ENCODE data around the gene HOXA5. TPM values are rescaled to one million over a fixed set of nuclear protein-coding genes. Genes with fewer than 3 reads are reported as not detected.
A peak's percentile ranks its signal among the peaks of the same experiment; 100 is the strongest.

HOXA5 gene
- total and polyA plus RNA-seq, 2 donors (not counting 3 experiments of a cell fraction or from before 2014, with no cell fraction given) = 18.6 to 18.8 TPM

DNA sequence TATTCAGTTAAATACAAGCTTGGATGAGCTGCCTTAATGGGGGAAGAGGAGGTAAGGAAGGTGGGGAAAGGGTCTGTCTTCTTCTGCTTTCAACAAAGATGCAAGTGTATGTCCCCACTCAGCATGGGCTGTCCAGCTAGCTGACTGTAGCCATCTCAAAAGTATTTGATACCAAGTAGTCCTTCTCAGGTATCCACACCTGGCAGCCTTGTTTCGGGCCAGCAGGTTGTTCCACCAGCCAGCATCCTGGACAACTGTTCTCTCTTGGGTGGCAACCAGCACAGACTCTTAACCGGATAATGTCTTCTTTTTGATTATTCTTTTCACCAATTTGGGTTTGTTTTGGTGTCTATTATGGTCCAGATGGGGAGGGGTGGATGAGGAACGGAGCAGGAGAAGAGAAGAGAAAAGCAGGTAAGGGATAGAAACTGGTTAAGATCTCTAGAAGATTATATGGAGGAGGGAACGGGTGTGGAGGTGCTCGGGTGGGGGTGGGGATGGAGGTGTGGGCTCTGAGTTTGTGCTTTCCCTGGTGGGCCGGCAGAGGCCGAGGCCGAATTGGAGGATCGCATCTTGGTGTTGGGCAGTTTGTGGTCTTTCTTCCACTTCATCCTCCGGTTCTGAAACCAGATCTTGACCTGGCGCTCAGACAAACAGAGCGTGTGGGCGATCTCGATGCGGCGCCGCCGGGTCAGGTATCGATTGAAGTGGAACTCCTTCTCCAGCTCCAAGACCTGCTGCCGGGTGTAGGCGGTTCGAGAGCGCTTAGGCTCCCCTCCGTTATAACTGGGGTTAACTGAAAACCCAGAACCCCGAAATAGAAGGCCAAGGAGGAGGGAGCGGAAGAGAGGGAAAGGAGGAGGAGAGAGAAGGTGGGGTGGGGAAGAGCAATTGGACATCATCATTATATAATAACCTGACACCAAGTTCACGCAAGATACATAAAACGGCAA lies 14.4 kb downstream of the HOXA5 start:
- Histone ChIP-seq H4K20me1 (replicated peaks; ENCODE audit: control insufficient read depth, extremely low read depth, insufficient read depth, low read length) (no peaks in the 10 kb centered on the region), H2AFZ (ENCODE audit: low read depth, low read length) (no peak overlapping the region), H3K79me2 (ENCODE audit: control insufficient read depth, insufficient read depth, low read length) (peaks cover 63% of the 10 kb centered on the region), H3K9me3 (replicated peaks; ENCODE audit: control insufficient read depth, insufficient read depth, low read length) (no peaks in the 10 kb centered on the region), H3K4me2 (ENCODE audit: insufficient read depth, low read length) (peak overlapping the region; percentile 65), H3K27ac (ENCODE audit: insufficient read depth, low read depth, low read length) (no peak overlapping the region), H3K9me1 (replicated peaks; ENCODE audit: control insufficient read depth, extremely low read depth, insufficient read depth, low read length) (no peaks in the 10 kb centered on the region), H3K9ac (replicated peaks; ENCODE audit: extremely low read depth, insufficient read depth, low read length) (peak overlapping the region; percentile 72), H3K27me3 (ENCODE audit: control insufficient read depth in 2 of 2, insufficient read depth in 2 of 2, low read length in 2 of 2) (no peaks in the 10 kb centered on the region), H3K36me3 (ENCODE audit: control insufficient read depth in 2 of 2, extremely low read depth in 1 of 2, insufficient read depth in 2 of 2, low read length in 2 of 2) (peaks cover 0 to 11% of the 10 kb centered on the region in 2 experiments), H3K4me1 (ENCODE audit: control insufficient read depth, extremely low read depth, insufficient read depth, low read length) (peaks cover 65% of the 10 kb centered on the region), H3K4me3 (replicated peaks in 1 of 3; ENCODE audit: insufficient read depth in 1 of 3, low read depth in 1 of 3, low read length in 3 of 3) (peak overlapping the region in 1 of 3 experiments; percentile 16)
- no peak for FAIRE-seq
- intact Hi-C loops (cut with micrococcal nuclease) (no loop called here), dilution Hi-C loops (cut with MboI; ENCODE audit: extremely low pct_ligation_motif_present, low sequenced_read_pairs) (no loop called here)
- CTCF ChIA-PET = interaction anchor here (0.5 to 2.7 kb wide), 4 partner anchors 12 to 445 kb away, joined by 4 to 13 read pairs (median 5); no protein-coding TSS in a partner anchor
- TF ChIP-seq JUN (IDR thresholded peaks at IDR 0.05; ENCODE audit: borderline replicate concordance, insufficient read depth, insufficient read length, low read depth) = no peak
- POLR2A ChIA-PET = no interaction called here
- no peak for DNase-seq (ENCODE audit: low read depth, low spot score)
- BruUV-seq (replicated peaks) = TSS peak; percentile 27

DNA sequence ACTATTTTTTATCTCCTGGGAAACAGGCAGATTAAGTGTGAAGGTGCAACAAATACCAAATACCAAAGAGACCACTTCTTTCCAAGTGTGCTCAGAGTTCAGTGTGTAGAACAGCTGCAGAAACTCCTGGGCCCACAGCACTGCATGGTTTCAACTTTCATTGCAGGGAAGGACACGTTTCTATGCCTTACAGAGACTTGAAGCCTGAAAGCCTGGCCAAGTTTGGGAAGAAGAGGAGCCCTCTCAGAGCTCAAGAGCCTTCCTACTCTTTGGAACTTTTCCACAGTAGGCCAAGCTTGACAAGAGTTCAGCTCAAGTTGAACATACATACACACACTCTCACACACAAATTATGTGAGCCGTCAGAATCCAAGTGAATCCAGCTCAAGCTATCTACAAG lies 15.4 kb downstream of the HOXA5 start:
- POLR2A ChIA-PET = interaction anchor here (0.5 to 1.2 kb wide), 2 partner anchors 9 to 949 kb away, joined by 3 read pairs; no protein-coding TSS in a partner anchor
- Histone ChIP-seq H3K4me2 (ENCODE audit: insufficient read depth, low read length) (peak overlapping the region; percentile 18), H3K4me1 (ENCODE audit: control insufficient read depth, extremely low read depth, insufficient read depth, low read length) (peaks cover 65% of the 10 kb centered on the region), H3K9ac (replicated peaks; ENCODE audit: extremely low read depth, insufficient read depth, low read length) (no peak overlapping the region), H3K27ac (ENCODE audit: insufficient read depth, low read depth, low read length) (no peak overlapping the region), H4K20me1 (replicated peaks; ENCODE audit: control insufficient read depth, extremely low read depth, insufficient read depth, low read length) (no peaks in the 10 kb centered on the region), H3K36me3 (ENCODE audit: control insufficient read depth in 2 of 2, extremely low read depth in 1 of 2, insufficient read depth in 2 of 2, low read length in 2 of 2) (peaks cover 0 to 11% of the 10 kb centered on the region in 2 experiments), H3K9me1 (replicated peaks; ENCODE audit: control insufficient read depth, extremely low read depth, insufficient read depth, low read length) (no peaks in the 10 kb centered on the region), H3K9me3 (replicated peaks; ENCODE audit: control insufficient read depth, insufficient read depth, low read length) (no peaks in the 10 kb centered on the region), H3K27me3 (ENCODE audit: control insufficient read depth in 2 of 2, insufficient read depth in 2 of 2, low read length in 2 of 2) (no peaks in the 10 kb centered on the region), H3K4me3 (replicated peaks in 1 of 3; ENCODE audit: insufficient read depth in 1 of 3, low read depth in 1 of 3, low read length in 3 of 3) (no peak overlapping the region), H2AFZ (ENCODE audit: low read depth, low read length) (no peak overlapping the region), H3K79me2 (ENCODE audit: control insufficient read depth, insufficient read depth, low read length) (peaks cover 61% of the 10 kb centered on the region)
- dilution Hi-C loops (cut with MboI; ENCODE audit: extremely low pct_ligation_motif_present, low sequenced_read_pairs) = no loop called here
- intact Hi-C loops (cut with micrococcal nuclease) = no loop called here
- TF ChIP-seq EZH2 (IDR thresholded peaks at IDR 0.05; ENCODE audit: borderline replicate concordance, low read depth, low read length, severe bottlenecking) (no peak), GATA2 (IDR thresholded peaks at IDR 0.05; ENCODE audit: insufficient read depth, insufficient read length, low read depth, low read length) (no peak), JUN (IDR thresholded peaks at IDR 0.05; ENCODE audit: borderline replicate concordance, insufficient read depth, insufficient read length, low read depth) (no peak), POLR2AphosphoS5 (IDR thresholded peaks at IDR 0.05; ENCODE audit: insufficient read depth, low read depth, low read length) (no peak), MYC (IDR thresholded peaks at IDR 0.05; ENCODE audit: low read depth, low read length) (no peak), FOS (IDR thresholded peaks at IDR 0.05; ENCODE audit: borderline replicate concordance, insufficient read depth, low read length) (no peak), MAX (IDR thresholded peaks at IDR 0.05; ENCODE audit: insufficient read depth, insufficient read length) (no peak), POLR2A (IDR thresholded peaks at IDR 0.05; ENCODE audit: low read depth, low read length) (no peak)
- TF ChIP-seq, protein P1, sequence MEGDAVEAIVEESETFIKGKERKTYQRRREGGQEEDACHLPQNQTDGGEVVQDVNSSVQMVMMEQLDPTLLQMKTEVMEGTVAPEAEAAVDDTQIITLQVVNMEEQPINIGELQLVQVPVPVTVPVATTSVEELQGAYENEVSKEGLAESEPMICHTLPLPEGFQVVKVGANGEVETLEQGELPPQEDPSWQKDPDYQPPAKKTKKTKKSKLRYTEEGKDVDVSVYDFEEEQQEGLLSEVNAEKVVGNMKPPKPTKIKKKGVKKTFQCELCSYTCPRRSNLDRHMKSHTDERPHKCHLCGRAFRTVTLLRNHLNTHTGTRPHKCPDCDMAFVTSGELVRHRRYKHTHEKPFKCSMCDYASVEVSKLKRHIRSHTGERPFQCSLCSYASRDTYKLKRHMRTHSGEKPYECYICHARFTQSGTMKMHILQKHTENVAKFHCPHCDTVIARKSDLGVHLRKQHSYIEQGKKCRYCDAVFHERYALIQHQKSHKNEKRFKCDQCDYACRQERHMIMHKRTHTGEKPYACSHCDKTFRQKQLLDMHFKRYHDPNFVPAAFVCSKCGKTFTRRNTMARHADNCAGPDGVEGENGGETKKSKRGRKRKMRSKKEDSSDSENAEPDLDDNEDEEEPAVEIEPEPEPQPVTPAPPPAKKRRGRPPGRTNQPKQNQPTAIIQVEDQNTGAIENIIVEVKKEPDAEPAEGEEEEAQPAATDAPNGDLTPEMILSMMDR (IDR thresholded peaks at IDR 0.05; ENCODE audit: extremely low read depth in 1 of 2, insufficient read depth in 1 of 2, low read depth in 1 of 2, low read length in 2 of 2) = no peak
- FAIRE-seq = no peak
- CTCF ChIA-PET = interaction anchor here (1.0 to 1.9 kb wide), 2 partner anchors 13 to 444 kb away, joined by 4 to 6 read pairs; no protein-coding TSS in a partner anchor
- no TSS peak for BruUV-seq (replicated peaks)
- no peak for DNase-seq (ENCODE audit: low read depth, low spot score)
